ENCODE data around the gene CRMP1.

GRCh38 chr4:5774416-5775036, 118.4 kb downstream of the CRMP1 start:
- TF ChIP-seq POLR2AphosphoS5 (IDR thresholded peaks at IDR 0.05; ENCODE audit: insufficient read depth, low read depth, low read length) (no peak), JUN (IDR thresholded peaks at IDR 0.05; ENCODE audit: borderline replicate concordance, insufficient read depth, insufficient read length, low read depth) (no peak)
